ENCODE results near the gene PPP2R5B.

PPP2R5B gene

DNA sequence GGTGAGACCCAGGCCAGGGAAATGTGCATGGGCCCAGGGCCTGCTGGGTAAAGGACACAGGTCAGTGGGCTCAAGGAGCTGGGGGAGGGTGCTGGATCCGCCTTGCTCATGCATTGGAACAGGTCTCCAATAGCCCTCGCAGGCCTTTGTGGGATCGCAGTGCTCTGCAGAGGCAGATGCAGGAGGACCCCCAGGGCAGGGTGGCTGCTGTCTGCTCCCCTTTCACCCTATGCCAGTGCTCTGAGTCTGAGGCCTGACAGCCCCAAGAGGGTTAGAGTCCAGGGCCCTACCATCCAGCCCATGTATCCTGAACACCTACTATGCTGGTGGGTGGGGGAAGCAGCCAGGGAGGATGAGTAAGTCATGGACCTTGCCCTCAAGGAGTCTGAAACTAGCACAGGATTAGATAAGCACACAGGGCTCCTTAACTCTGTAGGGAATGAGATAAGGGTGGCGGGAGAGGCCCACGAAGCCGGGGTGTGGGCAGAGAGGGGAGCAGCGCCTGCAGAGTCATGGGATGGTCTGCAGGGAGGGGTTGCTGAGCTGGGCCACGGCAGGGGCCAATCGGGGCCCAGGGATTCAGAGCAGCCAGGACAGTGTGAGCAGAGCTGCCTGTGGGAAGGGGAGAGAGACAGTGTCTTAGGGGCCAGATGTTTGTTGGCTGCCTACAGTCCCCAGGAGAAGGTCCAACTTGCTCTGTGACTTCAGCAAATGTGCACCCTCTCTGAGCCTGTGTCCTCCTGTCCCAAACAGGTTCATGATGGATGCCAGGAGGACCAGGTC lies 35.6 kb upstream of the PPP2R5B start:
- no peak for DNase-seq

DNA sequence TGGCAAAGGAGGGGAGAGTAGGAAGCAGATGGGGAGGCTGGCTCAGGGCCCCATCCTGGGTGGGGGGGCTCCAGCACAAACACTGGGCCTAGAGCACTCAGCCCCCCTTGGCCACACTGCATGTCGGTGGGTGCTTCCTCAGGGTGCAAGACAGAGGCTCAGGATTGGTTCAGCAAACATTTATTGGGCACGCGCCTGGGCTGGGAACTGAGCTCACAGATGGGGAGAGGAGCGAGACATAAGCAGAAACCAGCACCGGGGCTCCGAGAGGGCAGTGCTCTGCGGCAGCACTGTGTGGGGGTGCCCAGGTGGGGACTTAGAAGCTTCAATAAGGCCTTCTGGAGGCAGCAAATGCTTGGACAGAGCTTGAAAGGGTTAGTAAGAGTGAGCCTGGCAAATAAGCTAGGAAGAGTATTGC lies 34.0 kb upstream of the PPP2R5B start:
- DNase-seq = no peak

DNA sequence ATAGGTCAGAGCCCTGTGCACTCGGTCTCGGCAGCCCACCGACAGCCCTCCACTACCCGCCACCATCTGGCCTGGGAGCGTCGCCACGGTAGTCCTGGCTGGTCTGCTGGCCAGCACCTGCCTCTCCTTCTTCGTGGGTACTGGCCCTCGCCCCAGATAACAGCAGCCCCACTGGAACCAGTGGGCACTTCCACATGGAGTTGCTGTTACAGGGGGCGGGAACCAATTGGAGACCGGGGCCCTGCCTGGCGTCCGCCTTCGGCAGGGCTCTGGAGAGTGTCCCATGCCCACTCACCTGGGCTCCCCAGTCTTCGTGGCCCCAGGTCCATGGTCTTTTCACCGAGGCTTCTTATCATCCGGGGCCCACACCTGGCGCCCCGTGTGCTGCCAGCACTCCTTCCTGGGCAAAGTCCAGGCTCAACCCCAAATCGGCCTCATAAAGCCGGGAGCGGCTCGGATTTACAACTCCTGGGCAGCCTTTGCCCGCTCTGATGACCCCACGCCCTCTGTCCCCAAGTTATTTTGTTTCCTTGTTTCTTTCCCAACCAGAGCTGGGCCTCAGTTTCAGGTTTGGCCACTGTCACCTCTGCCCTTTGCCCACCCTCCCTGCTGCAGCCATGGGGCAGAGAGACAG lies 33.2 kb upstream of the PPP2R5B start:
- DNase-seq = no peak

DNA sequence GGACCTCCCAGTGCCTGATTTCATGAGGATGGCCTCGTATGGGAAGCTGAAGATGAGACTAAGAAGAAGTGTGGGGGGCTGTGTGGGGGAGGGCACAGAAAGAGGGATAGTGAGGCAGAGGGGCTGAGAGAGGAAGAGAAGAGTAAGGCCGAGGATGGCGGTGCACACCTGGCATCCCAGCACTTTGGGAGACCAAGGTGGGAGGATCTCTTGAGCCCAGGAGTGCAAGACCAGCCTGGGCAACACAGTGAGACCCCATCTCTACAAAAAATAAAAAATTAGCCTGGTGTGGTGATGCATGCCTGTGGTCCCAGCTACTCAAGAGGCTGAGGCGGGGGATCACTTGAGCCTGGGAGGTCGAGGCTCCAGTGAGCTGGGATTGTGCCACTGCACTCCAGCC lies 32.6 kb upstream of the PPP2R5B start:
- no peak for DNase-seq

DNA sequence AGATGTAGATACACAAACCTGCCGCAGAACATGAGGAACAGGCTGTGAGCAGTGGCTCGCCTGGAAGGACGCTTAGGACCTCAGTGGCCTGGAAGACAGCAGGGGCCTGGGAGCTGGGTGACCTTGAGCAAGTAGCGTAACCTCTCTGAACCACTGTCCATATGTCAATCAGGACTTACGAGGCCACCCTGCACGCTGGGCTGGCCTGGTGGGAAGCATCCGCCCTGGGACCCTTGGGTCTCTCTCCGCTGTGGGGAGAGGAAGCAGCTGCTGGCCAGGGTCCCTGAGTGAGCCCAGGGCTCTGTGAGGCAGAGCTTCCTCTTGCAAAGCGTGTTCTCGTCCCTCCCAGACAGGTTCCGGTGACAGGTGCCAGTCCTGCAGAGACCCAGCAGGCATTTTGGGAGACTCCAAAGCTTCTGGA lies 32.1 kb upstream of the PPP2R5B start:
- DNase-seq = no peak

DNA sequence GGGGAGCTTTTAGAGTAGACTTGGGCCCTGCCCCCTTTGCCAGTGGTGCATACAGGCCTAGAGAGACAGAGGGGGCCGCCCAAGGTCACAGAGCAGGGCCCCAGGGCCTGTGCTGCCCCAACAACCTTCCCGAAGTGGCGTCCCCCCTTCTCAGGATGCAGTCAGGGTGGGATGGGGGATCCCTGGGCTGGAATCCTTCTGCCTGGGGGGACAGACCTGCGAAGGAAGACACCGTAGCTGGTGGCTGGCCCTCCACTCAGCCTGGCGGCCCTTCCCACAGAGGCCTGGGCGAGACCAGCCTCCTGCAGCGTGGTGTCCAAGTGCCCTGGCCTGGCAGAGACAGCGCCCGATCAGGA lies 31.7 kb upstream of the PPP2R5B start:
- no peak for DNase-seq

DNA sequence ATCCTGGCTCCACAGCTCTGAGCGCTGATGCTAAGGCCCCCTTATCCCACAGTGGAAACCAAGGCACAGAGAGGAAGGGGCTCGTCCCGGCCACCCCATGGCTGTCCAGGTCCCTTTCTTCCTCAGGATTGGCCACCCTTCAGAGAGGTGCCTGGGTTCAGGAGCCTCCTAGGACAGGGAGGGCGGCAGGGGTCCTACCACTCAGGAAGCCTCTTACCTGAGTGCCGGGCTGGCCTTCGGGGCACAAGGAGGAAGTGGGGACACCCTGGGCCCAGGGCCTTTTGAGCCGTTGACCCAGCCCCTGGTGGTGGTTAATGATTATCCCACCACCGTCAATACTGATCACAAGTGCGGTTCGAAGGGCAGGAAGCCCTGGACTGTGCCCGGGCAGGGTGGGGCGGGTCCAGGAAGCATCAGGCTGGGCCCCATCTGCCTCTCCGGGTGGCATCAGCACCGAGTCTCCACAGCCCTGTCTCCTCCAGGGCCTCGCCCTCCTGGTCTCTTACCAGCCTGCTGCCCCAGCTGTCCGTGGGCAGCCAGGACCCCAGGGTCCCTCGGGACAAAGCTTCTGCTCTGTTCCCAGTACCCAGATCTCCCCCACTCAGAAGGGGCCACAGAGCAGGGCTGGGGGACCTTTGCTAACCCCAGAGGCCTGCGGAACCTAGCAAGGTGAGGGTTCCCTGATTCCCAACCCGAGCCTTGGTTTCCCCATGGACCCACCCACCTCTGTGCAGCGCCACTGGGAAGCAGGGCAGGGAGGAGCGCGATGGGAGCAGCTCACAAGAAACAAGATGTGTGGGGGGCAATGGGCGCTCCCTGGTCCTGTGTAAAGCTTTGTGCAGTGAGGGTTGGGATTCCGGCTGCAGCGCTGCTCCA lies 31.1 kb upstream of the PPP2R5B start:
- no peak for DNase-seq

DNA sequence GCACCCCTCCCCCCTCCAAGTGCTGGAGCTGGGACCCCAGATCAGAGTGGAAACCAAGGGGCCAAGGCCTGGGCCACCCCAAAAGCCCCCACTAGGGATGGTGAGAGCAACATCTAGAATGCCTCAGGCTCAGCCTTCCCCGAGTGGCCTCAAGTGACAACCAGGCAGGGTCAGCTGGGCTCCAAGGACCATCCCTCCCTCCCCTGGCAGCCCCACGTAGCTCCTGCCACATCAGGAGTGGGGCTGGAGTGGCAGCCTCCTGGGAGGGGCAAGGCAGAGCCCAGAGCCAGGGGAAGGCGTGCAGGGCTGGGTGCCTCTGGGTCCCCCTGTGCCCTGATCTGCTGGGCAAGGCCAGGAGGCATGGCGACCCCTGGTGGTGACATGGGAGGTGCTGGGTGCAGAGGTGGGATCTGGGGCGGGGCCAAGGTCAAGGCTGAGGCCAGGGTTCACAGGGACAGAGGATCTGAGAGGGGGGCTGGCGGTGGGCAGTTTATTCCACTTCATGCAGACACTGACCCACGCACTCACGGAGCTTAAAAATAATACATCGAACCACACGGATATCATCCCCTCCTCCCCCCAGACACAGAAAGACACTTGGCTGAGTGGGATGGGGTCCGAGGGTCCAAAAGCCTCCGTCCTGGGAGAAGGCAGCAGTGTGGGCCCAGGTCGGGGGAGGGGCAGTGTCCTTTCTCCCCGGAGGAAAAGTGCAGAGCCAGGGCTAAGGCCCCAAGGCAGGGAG lies 30.2 kb upstream of the PPP2R5B start:
- DNase-seq = peak; percentile 38 to 67

DNA sequence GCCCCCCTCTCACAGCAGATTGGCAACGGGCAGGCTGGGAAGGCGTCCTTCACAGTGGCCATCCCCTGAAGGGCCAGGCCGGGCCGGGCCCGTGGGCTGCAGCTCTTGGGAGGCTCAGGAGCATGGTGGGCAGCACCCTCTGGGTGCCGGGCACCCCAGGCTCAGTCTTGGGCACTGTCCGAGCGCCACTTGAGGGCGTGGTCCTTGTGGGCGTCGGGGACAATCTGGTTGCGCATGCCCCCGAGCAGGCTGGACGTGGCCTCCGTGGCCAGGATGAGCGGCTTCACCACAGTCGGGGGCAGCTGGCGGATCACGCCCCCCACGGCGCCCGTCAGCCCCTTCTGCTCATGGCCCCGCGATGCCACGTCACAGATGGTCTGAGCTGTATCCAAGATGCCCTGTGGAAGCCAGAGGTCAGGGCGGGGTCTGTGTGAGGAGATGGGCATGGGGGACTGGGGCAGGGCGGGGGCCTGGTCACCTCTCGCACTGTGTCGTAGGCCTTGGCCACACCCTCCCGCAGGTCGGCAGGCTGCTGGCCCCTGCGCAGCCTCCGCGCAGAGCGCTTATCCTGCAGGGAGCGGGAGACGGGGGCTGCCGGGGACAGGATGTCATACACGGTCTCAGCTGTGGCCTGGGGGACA lies 29.6 kb upstream of the PPP2R5B start:
- DNase-seq = no peak

DNA sequence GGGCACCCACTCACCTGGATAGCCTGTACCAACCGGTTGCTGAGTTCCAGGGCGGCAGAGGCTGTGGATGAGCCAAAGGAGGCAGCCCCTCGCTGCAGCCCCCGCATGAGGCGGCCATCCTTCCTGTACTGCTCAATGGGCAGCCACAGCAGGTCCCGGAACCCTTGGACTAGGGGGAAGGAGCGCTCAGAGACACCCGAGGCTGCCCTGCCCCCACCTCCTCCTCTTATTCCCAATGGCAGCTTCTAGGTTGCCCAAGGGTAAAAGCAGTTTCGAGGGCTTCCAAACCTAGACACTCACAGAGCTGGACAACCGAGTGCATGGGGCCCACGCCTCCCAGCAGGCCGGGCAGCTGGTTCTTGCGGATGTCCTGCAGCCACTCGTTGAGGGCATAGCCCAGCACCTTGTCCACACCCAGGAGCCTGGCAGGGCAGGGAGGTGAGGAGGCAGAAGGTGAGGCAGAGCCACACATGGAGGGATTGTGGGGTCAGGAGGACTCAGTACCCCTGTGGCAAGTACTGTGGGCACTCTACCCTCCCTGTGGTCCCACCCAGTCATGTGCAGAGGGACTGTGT lies 28.0 kb upstream of the PPP2R5B start:
- DNase-seq = no peak

DNA sequence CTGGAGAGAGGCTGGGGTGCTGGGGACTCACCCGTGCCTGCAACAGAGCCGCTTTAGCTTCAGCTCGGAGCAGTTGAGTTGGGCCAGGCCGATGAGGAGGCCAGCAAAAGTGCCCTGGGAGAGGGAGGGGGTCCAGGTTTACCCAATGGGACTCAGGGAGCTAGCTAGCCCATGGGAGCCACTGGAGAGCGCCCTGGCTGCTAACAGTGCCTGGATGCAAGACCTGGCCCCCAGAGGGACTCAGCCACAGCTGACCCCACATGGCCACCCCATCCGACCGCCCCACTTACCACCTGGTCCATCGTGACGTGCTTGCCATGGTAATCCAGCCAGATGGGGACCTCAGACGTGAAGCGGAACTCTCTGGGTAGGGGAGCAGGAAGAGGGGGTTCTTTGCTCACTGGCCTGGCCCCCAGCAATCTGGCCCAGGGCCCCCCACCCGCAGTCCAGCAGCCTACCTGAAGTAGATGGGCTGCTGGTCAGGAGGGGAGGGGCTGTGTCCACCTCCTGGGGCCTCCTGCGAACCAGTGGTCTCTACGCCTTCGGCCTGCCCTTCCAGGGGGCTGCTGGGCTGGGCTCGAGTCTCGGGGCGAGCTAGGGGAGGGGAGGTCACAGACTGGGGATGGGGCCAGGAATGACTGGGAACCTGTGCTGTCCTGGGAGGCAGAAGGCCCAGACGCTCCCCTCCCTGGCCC lies 27.0 kb upstream of the PPP2R5B start:
- DNase-seq = no peak

DNA sequence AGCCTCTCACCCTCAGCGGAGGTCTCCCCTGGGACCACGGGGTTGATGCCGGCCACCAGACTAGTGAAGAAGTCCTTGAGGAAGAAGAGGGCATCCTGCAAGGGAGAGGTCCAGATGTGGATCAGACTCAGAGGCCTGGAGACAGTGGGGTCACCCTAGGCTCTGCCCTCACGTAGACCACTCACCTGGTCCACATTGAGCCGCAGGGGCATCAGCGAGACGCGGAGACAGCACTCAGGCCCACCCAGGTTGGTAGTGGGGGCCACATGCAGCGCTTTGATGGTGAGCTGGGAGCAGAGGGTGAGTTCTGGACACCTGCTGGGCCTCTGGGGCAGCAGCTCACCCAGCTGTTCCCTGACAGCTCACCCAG lies 26.4 kb upstream of the PPP2R5B start:
- DNase-seq = no peak

DNA sequence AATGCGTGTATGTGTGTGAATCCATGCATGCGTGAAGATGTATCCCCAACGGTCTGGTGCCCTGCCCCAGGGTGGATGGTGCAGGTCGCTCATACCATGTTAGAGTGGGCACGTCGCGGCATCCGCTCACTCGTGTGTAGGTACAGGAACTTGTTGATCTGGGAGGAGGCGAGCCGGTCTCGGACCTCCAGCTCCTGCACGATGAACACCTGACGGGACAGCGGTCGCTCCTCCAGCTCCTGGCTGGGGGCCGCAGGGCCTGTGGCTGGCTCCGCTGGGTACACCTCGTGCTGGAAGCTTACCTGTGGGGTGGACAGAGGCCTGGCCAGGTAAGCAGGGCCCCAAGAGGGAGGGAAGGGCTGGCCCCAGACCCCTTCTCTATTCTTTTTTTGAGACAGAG lies 25.9 kb upstream of the PPP2R5B start:
- DNase-seq = no peak

DNA sequence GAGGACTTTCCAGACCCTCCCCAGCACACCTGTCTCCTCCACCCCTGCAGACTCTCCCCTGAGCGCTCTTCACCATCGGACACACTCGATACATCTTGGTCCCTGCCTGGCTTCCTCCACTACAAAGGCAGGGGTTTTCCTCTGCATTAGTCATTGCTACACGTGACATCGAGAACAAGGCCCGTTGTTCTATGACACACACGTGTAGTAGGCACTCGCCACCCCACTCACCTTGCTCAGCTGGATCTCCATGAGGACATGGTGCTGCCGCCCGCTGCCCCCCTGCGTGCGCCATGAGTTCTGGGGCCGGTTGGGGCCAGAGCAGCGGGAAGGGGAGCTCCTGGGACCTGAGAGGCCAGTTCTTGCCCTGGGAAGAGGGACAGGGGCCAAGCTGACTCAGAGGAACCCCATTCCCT lies 24.2 kb upstream of the PPP2R5B start:
- no peak for DNase-seq

DNA sequence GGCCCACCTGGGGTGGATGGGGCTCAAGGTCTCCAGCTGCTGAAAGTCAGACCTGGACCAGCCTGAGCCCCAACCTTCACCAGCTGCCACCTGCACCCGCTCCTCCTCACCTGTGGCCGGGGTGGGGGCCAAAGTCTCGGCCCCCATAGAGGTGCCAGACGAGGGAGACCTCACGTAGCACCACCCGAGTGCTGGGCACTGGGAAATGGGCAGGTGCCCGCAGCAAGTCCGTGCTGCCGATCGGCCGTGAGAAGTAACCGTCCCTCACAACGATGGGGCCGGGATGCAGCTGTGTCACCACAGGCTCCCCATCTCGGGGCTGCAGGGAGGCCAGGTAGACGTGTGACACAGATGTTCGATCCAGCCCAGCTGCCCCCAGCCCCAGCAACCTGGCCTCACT lies 23.7 kb upstream of the PPP2R5B start:
- no peak for DNase-seq

DNA sequence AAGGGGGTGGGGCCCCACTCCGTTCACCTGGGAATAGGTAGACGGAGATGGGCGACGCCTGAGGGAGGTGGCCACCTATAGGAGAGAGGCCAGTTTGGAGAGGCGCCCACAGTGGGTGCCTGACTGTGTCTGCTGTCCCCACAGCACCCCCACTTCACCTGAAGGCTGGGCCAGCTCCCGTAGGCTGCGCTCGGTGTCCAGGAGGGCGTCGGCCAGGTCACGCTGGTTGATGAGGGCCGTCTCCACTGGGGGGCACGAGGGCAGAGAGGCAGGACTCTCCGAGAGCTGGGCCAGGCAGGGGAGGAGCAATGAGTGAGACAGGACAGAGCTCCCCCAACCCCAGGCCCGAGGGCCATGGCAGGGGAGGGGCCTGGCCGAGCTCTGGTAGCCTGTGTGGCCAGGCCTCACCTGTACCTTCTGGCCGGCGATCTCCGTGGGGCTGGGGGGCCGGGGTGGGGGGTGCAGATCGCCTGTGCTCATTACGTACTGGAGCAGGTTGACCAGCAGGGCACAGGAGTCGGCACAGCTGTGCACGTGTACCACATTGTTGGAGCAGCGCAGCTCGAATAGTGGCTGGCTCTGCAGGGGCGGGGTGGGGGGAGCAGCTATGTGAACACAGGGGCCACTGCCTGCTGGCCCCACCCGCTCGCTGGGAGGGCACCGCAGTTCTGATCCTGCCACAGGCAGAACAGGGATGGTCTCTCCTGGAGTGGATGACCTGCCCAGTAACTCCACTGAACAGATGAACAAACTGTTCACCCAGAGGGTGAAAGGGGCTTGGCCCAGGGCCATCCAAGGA lies 22.2 kb upstream of the PPP2R5B start:
- DNase-seq = no peak

DNA sequence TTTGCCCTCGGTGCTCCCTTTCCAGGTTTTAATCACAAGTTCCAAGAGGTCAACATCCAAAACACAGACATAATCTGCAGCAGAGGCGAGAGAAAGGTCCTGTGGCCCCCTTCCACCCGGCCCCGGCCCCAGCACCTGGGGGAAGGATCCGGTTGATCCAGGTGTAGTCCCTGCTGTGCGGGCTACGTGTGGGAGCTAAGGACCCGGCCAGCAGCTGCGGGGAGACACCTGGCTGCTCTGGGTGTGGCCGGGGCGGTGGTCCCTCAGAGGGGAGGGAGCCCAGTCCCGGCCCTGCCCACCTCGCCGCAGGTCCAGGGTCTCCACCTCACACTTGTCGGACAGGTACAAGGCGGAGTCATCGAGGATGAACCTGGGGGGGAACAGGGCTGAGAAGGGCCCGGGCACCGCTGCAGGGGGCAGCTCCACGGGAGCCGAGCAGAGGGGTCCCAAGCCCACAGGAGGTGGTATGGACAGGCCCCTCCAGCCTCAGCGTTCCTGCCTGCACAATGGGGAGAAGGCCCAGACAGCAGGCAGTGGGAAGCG lies 21.1 kb upstream of the PPP2R5B start:
- no peak for DNase-seq

DNA sequence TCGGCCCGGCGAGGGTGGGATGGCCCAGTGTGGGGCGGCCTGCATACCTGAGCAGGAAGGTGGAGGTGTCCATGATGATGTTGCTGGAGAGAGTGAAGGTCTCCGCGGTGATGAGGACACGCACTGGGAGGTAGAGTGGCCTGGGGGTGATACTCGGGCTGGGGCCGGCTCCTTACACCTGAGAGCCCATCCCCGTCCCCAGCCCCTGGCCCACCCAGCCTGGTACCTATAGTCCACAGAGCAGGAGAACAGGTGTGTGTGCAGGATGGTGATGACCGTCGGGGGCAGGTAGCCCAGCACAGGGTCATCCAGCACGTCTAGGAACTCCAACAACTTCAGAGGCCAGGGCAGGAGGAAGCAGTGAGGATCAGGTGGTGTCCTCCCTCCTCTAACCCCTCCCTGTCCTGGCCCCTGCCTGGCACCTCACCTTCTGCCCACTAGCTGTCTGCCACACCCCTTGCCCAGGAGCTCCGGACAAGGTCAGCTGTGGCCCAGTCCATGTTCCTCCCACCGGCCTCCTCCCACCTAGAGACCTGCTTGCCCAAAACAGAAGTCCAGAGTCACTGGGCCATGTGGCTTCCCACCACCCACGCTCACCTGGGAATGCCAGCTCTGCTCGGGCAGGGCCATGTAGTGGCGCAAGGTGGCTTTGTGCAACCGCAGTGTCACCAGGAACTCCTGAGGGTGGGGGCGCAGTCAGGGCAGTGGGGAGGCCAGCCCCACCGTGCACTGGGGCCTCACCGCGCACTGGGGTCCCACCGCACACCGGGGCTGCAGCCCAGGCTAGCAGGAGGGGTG lies 18.8 kb upstream of the PPP2R5B start:
- DNase-seq = no peak

DNA sequence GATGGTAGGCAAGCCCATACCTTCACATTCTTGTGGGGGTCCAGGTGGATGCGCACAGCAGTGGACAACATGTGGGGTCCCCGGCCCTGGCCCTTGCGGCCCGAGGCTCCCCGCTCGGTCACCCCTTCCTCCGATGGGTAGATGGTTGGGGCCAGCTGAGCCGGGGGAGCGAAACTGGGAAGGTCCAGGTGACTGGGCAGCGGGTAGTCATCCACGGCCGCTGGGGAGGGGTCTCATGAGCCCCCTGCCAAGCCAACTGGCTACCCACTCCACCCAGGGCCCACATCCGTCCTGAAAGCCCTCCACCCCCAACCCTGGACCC lies 18.2 kb upstream of the PPP2R5B start:
- DNase-seq = no peak

DNA sequence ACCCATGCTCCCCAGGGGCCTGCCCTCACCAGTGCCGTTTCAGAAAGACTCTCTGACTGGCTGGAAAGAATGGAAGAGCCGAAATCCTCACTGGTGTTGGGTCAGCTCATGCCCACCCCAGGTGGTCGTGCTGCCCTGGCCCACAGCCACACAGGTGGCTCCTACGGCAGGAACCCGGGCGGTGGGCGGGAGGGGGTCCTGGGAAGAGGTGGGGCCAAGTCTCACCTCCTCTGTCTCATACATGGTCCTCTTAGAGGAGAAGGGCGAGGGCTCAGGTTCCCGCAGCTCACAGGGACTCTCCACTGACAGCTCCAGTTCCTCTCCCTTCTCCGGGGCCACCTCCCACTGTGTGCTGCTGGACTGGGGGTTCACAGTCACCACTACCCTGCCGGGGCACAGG lies 15.7 kb upstream of the PPP2R5B start:
- no peak for DNase-seq

Data from NCI-H1930 (cell line).